ENCODE data around the gene CD163L1.

CD163L1 gene

GRCh38 chr12:7327918-7328317 lies 116.0 kb downstream of the CD163L1 start:
- Histone ChIP-seq H3K4me1 (no peaks in the 10 kb centered on the region), H3K9me3 (ENCODE audit: control insufficient read depth, low read length) (no peaks in the 10 kb centered on the region)

DNA sequence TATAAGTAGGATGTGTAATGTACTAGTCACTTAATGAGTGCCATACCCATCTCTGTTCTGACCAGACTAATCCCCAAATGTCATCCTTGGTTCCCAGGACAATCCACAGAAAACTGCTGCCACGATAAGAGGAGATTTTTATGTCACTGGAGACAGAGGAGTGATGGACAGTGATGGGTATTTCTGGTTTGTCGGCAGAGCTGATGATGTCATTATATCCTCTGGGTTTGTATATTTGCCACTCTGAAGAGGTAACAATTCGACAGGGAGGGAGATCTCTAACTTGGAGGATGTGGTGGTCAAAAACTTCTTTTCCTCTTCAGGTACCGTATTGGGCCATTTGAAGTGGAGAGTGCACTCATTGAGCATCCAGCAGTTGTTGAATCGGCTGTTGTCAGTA lies 119.8 kb downstream of the CD163L1 start:
- TF ChIP-seq, protein P1, sequence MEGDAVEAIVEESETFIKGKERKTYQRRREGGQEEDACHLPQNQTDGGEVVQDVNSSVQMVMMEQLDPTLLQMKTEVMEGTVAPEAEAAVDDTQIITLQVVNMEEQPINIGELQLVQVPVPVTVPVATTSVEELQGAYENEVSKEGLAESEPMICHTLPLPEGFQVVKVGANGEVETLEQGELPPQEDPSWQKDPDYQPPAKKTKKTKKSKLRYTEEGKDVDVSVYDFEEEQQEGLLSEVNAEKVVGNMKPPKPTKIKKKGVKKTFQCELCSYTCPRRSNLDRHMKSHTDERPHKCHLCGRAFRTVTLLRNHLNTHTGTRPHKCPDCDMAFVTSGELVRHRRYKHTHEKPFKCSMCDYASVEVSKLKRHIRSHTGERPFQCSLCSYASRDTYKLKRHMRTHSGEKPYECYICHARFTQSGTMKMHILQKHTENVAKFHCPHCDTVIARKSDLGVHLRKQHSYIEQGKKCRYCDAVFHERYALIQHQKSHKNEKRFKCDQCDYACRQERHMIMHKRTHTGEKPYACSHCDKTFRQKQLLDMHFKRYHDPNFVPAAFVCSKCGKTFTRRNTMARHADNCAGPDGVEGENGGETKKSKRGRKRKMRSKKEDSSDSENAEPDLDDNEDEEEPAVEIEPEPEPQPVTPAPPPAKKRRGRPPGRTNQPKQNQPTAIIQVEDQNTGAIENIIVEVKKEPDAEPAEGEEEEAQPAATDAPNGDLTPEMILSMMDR (IDR thresholded peaks at IDR 0.05) = no peak
- no peak overlapping the region for H3K9ac ChIP-seq
- no peak overlapping the region for H3K4me3 ChIP-seq (ENCODE audit: low read depth, low read length)
- H3K4me2 ChIP-seq (ENCODE audit: low read length) = no peak overlapping the region
- no peaks in the 10 kb centered on the region for H3K36me3 ChIP-seq (ENCODE audit: control insufficient read depth, insufficient read depth, low read length)
- no peak overlapping the region for H2AFZ ChIP-seq
- H3K27me3 ChIP-seq (ENCODE audit: control insufficient read depth, insufficient read depth, low read length) = no peaks in the 10 kb centered on the region
- H3K9me3 ChIP-seq (ENCODE audit: control insufficient read depth, low read length) = no peaks in the 10 kb centered on the region
- H3K79me2 ChIP-seq = no peaks in the 10 kb centered on the region
- no peak overlapping the region for H3K27ac ChIP-seq
- no peaks in the 10 kb centered on the region for H3K4me1 ChIP-seq

More at GRCh38 chr12:7327918-7328317, 116.0 kb downstream of the CD163L1 start:
- H3K36me3 ChIP-seq (ENCODE audit: control insufficient read depth, insufficient read depth, low read length) = no peaks in the 10 kb centered on the region
- H2AFZ ChIP-seq = no peak overlapping the region
- H3K79me2 ChIP-seq = no peaks in the 10 kb centered on the region
- H3K27me3 ChIP-seq (ENCODE audit: control insufficient read depth, insufficient read depth, low read length) = no peaks in the 10 kb centered on the region
- TF ChIP-seq, protein P1 (IDR thresholded peaks at IDR 0.05) = no peak
- H3K4me3 ChIP-seq (ENCODE audit: low read depth, low read length) = no peak overlapping the region
- H3K9ac ChIP-seq = no peak overlapping the region
- H3K27ac ChIP-seq = no peak overlapping the region
- no peak overlapping the region for H3K4me2 ChIP-seq (ENCODE audit: low read length)

- Histone ChIP-seq H3K4me2 (ENCODE audit: low read length) (no peak overlapping the region), H2AFZ (no peak overlapping the region), H3K4me1 (no peaks in the 10 kb centered on the region), H3K79me2 (no peaks in the 10 kb centered on the region), H3K27me3 (ENCODE audit: control insufficient read depth, insufficient read depth, low read length) (no peaks in the 10 kb centered on the region), H3K36me3 (ENCODE audit: control insufficient read depth, insufficient read depth, low read length) (no peaks in the 10 kb centered on the region), H3K4me3 (ENCODE audit: low read depth, low read length) (no peak overlapping the region), H3K9ac (no peak overlapping the region), H3K9me3 (ENCODE audit: control insufficient read depth, low read length) (no peaks in the 10 kb centered on the region), H3K27ac (no peak overlapping the region)
- TF ChIP-seq, protein P1 (IDR thresholded peaks at IDR 0.05) = no peak
These were observed 121.4 kb downstream of the CD163L1 start for GRCh38 chr12:7322599-7322998.

- H2AFZ ChIP-seq = no peak overlapping the region
- no peaks in the 10 kb centered on the region for H3K36me3 ChIP-seq (ENCODE audit: control insufficient read depth, insufficient read depth, low read length)
- no peaks in the 10 kb centered on the region for H3K9me3 ChIP-seq (ENCODE audit: control insufficient read depth, low read length)
- no peaks in the 10 kb centered on the region for H3K4me1 ChIP-seq
- TF ChIP-seq, protein P1 (IDR thresholded peaks at IDR 0.05) = no peak
- no peaks in the 10 kb centered on the region for H3K27me3 ChIP-seq (ENCODE audit: control insufficient read depth, insufficient read depth, low read length)
- H3K27ac ChIP-seq = no peak overlapping the region
- H3K4me3 ChIP-seq (ENCODE audit: low read depth, low read length) = no peak overlapping the region
- no peaks in the 10 kb centered on the region for H3K79me2 ChIP-seq
- H3K9ac ChIP-seq = no peak overlapping the region
- H3K4me2 ChIP-seq (ENCODE audit: low read length) = no peak overlapping the region
These were observed 122.3 kb downstream of the CD163L1 start for GRCh38 chr12:7321624-7322023.

GRCh38 chr12:7319930-7320329 lies 124.0 kb downstream of the CD163L1 start:
- TF ChIP-seq, protein P1 (IDR thresholded peaks at IDR 0.05) = no peak
- Histone ChIP-seq H3K4me1 (no peaks in the 10 kb centered on the region), H3K4me3 (ENCODE audit: low read depth, low read length) (no peak overlapping the region), H3K36me3 (ENCODE audit: control insufficient read depth, insufficient read depth, low read length) (no peaks in the 10 kb centered on the region), H3K4me2 (ENCODE audit: low read length) (no peak overlapping the region), H2AFZ (no peak overlapping the region), H3K79me2 (no peaks in the 10 kb centered on the region), H3K27ac (no peak overlapping the region), H3K9ac (no peak overlapping the region), H3K9me3 (ENCODE audit: control insufficient read depth, low read length) (no peaks in the 10 kb centered on the region), H3K27me3 (ENCODE audit: control insufficient read depth, insufficient read depth, low read length) (no peaks in the 10 kb centered on the region)

All from parathyroid adenoma (tissue), 2 donors.